Stimulated activated naive CD4-positive, alpha-beta T cell (primary cell): ENCODE results near the gene CD300E.
"Not testable (repeated sequence)": the region's sequence is repeated elsewhere in the genome, so short reads cannot be mapped to it uniquely, and the experiment has no call there.

Source experiments
- DNase-seq, 6 experiments: peaks; one replicate each; lab custom pipeline; 2025; lab: John Stamatoyannopoulos, UW

CD300E gene

GRCh38 chr17:74598346-74599022, 25.1 kb downstream of the CD300E start:
- peak in 2 of 6 experiments; percentile 12 to 23 for DNase-seq

GRCh38 chr17:74597069-74597790, 26.3 kb downstream of the CD300E start:
- DNase-seq: no peak

GRCh38 chr17:74595037-74595750, 28.3 kb downstream of the CD300E start:
- DNase-seq: no peak

GRCh38 chr17:74592087-74592990, 31.2 kb downstream of the CD300E start, which contains the start of gene CD300LD:
CD300LD (minus strand) TSS chr17:74592283; CDS start chr17:74592202, 81 bp downstream.
- DNase-seq: peak in 2 of 6 experiments; percentile 22 to 28

GRCh38 chr17:74591503-74591902, 32.0 kb downstream of the CD300E start:
- DNase-seq: no peak

GRCh38 chr17:74585711-74586110, 37.8 kb downstream of the CD300E start:
- DNase-seq: no peak

- no peak for DNase-seq
Observed at GRCh38 chr17:74584292-74585060, 39.1 kb downstream of the CD300E start.

GRCh38 chr17:74582633-74583032, 40.9 kb downstream of the CD300E start:
- no peak for DNase-seq

- DNase-seq: no peak
Observed at GRCh38 chr17:74579900-74580299, 43.6 kb downstream of the CD300E start.

GRCh38 chr17:74578979-74579378, 44.6 kb downstream of the CD300E start:
- DNase-seq: no peak

GRCh38 chr17:74574489-74575142, 48.9 kb downstream of the CD300E start:
- no peak for DNase-seq

- DNase-seq: not testable (repeated sequence)
Observed at GRCh38 chr17:74573635-74574034, 49.9 kb downstream of the CD300E start.

- no peak for DNase-seq
Observed at GRCh38 chr17:74573169-74573568, 50.4 kb downstream of the CD300E start.

GRCh38 chr17:74571621-74572270, 51.8 kb downstream of the CD300E start:
- DNase-seq: no peak

- no peak for DNase-seq
Observed at GRCh38 chr17:74569020-74570003, 54.2 kb downstream of the CD300E start.

- no peak for DNase-seq
Observed at GRCh38 chr17:74568106-74568873, 55.2 kb downstream of the CD300E start.

- no peak for DNase-seq
Observed at GRCh38 chr17:74567397-74567796, 56.1 kb downstream of the CD300E start, which contains the start of gene CD300H. CD300H (minus strand) TSS chr17:74567509.
